Astrocyte (in vitro differentiated cells and primary cell): ENCODE results near the gene SGCG.

Source experiments
- EZH2 ChIP-seq: IDR thresholded peaks from 2 replicates; pipeline ENCODE4 v1.6.1; 2012; ENCODE audit warnings: mild to moderate bottlenecking, low read length, inconsistent platforms; ENCODE audit not compliant: insufficient read depth
- TF ChIP-seq, protein P1 (sequence below): IDR thresholded peaks from 2 replicates; pipeline ENCODE4 v1.5.1; 2011; ENCODE audit warnings: low read depth, mild to moderate bottlenecking, inconsistent platforms, low read length, moderate library complexity; ENCODE audit not compliant: insufficient read depth

- TF ChIP-seq, protein P1, sequence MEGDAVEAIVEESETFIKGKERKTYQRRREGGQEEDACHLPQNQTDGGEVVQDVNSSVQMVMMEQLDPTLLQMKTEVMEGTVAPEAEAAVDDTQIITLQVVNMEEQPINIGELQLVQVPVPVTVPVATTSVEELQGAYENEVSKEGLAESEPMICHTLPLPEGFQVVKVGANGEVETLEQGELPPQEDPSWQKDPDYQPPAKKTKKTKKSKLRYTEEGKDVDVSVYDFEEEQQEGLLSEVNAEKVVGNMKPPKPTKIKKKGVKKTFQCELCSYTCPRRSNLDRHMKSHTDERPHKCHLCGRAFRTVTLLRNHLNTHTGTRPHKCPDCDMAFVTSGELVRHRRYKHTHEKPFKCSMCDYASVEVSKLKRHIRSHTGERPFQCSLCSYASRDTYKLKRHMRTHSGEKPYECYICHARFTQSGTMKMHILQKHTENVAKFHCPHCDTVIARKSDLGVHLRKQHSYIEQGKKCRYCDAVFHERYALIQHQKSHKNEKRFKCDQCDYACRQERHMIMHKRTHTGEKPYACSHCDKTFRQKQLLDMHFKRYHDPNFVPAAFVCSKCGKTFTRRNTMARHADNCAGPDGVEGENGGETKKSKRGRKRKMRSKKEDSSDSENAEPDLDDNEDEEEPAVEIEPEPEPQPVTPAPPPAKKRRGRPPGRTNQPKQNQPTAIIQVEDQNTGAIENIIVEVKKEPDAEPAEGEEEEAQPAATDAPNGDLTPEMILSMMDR = no peak
- TF ChIP-seq EZH2 = no peak
These were observed 184.9 kb downstream of the SGCG start for GRCh38 chr13:23365652-23366051.
